GM12891 (cell line): ENCODE measurements around the gene ANO2.

Experiments used
- POLR2A ChIP-seq: IDR thresholded peaks from 2 replicates; pipeline ENCODE4 v1.6.1; 2011; ENCODE audit warnings: low read depth, low read length, control low read depth
- POLR2AphosphoS5 ChIP-seq: IDR thresholded peaks from 2 replicates; pipeline ENCODE4 v1.6.1; 2011; ENCODE audit warnings: low read depth, low read length, control low read depth
- SPI1 ChIP-seq: IDR thresholded peaks from 2 replicates; pipeline ENCODE4 v1.6.1; 2011; ENCODE audit warnings: low read depth, low read length, control low read depth

GRCh38 chr12:5516371-5517241, 428.5 kb downstream of the ANO2 start:
- TF ChIP-seq POLR2A (no peak), POLR2AphosphoS5 (no peak), SPI1 (no peak)
